Heart right ventricle (tissue), 16 donors: ENCODE data around the gene TBC1D4. TPM values are rescaled to one million over a fixed set of nuclear protein-coding genes. Genes with fewer than 3 reads are reported as not detected.
"Not testable (repeated sequence)": the region's sequence is repeated elsewhere in the genome, so short reads cannot be mapped to it uniquely, and the experiment has no call there.

ENCODE experiments used
- ATAC-seq, 8 donors: fragments of 200-7000 bp; cut with Tn5 transposase; one replicate each; pipeline ENCODE4 v1.9.1; 2020; ENCODE audit warnings: mild to moderate bottlenecking in 8 of 8, moderate library complexity in 8 of 8, moderate number of reproducible peaks in 1 of 8
- DNase-seq, 2 donors: peaks; one replicate each; pipeline ENCODE4 v3.0.0-alpha.2; 2020
- H3K27ac ChIP-seq, 10 donors: fragments of 200-600 bp; sonication (generic) in 2 of 10; one replicate each; pipeline versions ENCODE4 v1.5.0 to v1.8.0; 2020 to 2022; ENCODE audit warnings: mild to moderate bottlenecking in 3 of 10
- H3K27me3 ChIP-seq, 7 donors: fragments of 200-600 bp; one replicate each; pipeline ENCODE4 v1.8.0; 2021 to 2022; ENCODE audit warnings: mild to moderate bottlenecking in 2 of 7
- H3K36me3 ChIP-seq, 9 donors: fragments of 200-600 bp; sonication (generic) in 1 of 9; one replicate each; pipeline versions ENCODE4 v1.5.0 to v1.8.0; 2020 to 2022; ENCODE audit warnings: mild to moderate bottlenecking in 2 of 9
- H3K4me1 ChIP-seq, 9 donors: fragments of 200-600 bp; sonication (generic) in 1 of 9; one replicate each; pipeline versions ENCODE4 v1.5.0 to v1.8.0; 2020 to 2022; ENCODE audit warnings: mild to moderate bottlenecking in 4 of 9
- H3K4me3 ChIP-seq, 10 donors: fragments of 200-600 bp; sonication (generic) in 2 of 10; one replicate each; pipeline versions ENCODE4 v1.5.0 to v1.8.0; 2020 to 2022; ENCODE audit warnings: mild to moderate bottlenecking in 7 of 10, moderate library complexity in 2 of 10
- H3K9me3 ChIP-seq, 11 donors: fragments of 200-600 bp in 10 of 11; sonication (generic) in 2 of 11; one replicate each; pipeline versions ENCODE4 v1.5.0 to v1.8.0; 2013 to 2022; ENCODE audit warnings: mild to moderate bottlenecking in 2 of 11, control low read depth in 1 of 11, moderate library complexity in 1 of 11
- CTCF ChIP-seq, 9 donors: fragments of 200-600 bp; sonication (generic) in 2 of 9; IDR thresholded peaks; one replicate each; pipeline versions ENCODE4 v1.5.0 to v1.8.0; 2021 to 2022; ENCODE audit warnings: antibody characterized with exemption in 9 of 9, mild to moderate bottlenecking in 5 of 9, moderate library complexity in 1 of 9
- WGBS, 2 donors: extraction: QIAGEN DNeasy Blood & Tissue Kit; methylation state at CpG; one replicate each; pipeline ENCODE4 v1.1.7; 2013; ENCODE audit warnings: inconsistent platforms in 1 of 2; 5-methylcytosine and 5-hydroxymethylcytosine counted together
- intact Hi-C, 10 donors: fragments of 100-400 bp; cut with DNase I; formaldehyde crosslinking; loops; one replicate each; pipeline versions ENCODE4 v1.11.1 to v1.14.2; 2022
- polyA plus RNA-seq, 2 donors: library from polyadenylated mRNA; stranded (reverse); fragments of 200-250 nt; gene quantifications; one replicate each; pipeline ENCODE4 v1.2.3, GENCODE V29; 2013
- total RNA-seq, 10 donors: library from RNA; stranded (reverse); fragmentation: NEBNext Ultra II Directional in 3 of 10; extraction: Animal tissue kit (Norgen Biotek cat#: 25700) in 3 of 10; gene quantifications; one replicate each; pipeline versions ENCODE4 v1.2.1 to v1.2.4, GENCODE V29; 2021 to 2023
- donor health status: Arrhythmogenic right ventricular cardiomyopathy.
- donor health status: ischemic (EF 13 %, LVEDD 7.1; RV severe dilation, severe dysfunction).
- donor health status: healthy with polysubstance abuse.
- donor health status: DM: no; HTN: yes; CAD: no.
- donor health status: DM: no; HTN: no; CAD: no.
- donor health status: ischemic (EF 25% LVEDD 6.9; RV normal size, moderate dysfunction).
- donor health status: ischemic (EF 25% LVEDD 5.7; RV mildly dilated, moderate dysfunction).
- donor health status: healthy.
- donor health status: DM: yes; HTN: yes; CAD: no.
- donor health status: Ischemic cardiomyopathy.
- donor health status: ischemic (EF 35%, LVEDD 5.7; RV mildly dilated, moderate dysfunction).
- donor health status: nonischemic (EF 11% LVEDD 7.7; RV severe dilation, severe dysfunction).
- donor health status: DM: yes; HTN: yes; CAD: no.
- donor health status: PGD.
- donor health status: ischemic (EF 29% LVEDD 5.4; RV normal size, mild dysfunction).
- donor health status: nonischemic (EF 23%, LVEDD 6.1; RV moderate dilation, normal function).

TBC1D4 gene
- total and polyA plus RNA-seq, 12 donors = 10.1 to 124 (median 93.5) TPM

- H3K36me3 ChIP-seq = peaks cover 0 to 50% (median 3%) of the 10 kb centered on the region in 9 donors
- no peak for TF ChIP-seq CTCF (IDR thresholded peaks at IDR 0.05)
- H3K4me1 ChIP-seq = peaks cover 0 to 47% (median 20%) of the 10 kb centered on the region in 9 donors
- DNase-seq (no peak), ATAC-seq (no peak)
- WGBS, 2 donors = 90 to 93% methylated on average over 3 of the region's 3 CpGs
- no peaks in the 10 kb centered on the region for H3K9me3 ChIP-seq
- intact Hi-C loops = no loop called here
- peak overlapping the region in 4 of 10 donors; percentile 16 to 62 (median 48) for H3K27ac ChIP-seq
- no peaks in the 10 kb centered on the region for H3K27me3 ChIP-seq
- H3K4me3 ChIP-seq = no peak overlapping the region
These were observed 129.2 kb downstream of the TBC1D4 start for GRCh38 chr13:75352641-75353327.

GRCh38 chr13:75351538-75351937, 130.4 kb downstream of the TBC1D4 start:
- H3K27me3 ChIP-seq, H3K27ac ChIP-seq, DNase-seq, H3K4me3 ChIP-seq, H3K9me3 ChIP-seq, intact Hi-C loops, ATAC-seq: not testable (repeated sequence)
- H3K4me1 ChIP-seq = peaks cover 0 to 47% (median 20%) of the 10 kb centered on the region in 9 donors
- 91 to 96% methylated on average over 3 of the region's 3 CpGs for WGBS, 2 donors
- H3K36me3 ChIP-seq = peaks cover 0 to 63% (median 14%) of the 10 kb centered on the region in 9 donors

- 92 to 100% methylated on average over 1 of the region's 1 CpG for WGBS, 2 donors
- peaks cover 0 to 64% (median 14%) of the 10 kb centered on the region in 9 donors for H3K36me3 ChIP-seq
- intact Hi-C loops = no loop called here
These were observed 134.0 kb downstream of the TBC1D4 start for GRCh38 chr13:75347925-75348324.

GRCh38 chr13:75347457-75347856, 134.5 kb downstream of the TBC1D4 start:
- Histone ChIP-seq H3K36me3 (peaks cover 0 to 65% (median 14%) of the 10 kb centered on the region in 9 donors), H3K27me3 (no peaks in the 10 kb centered on the region), H3K4me1 (peaks cover 0 to 22% (median 0%) of the 10 kb centered on the region in 9 donors), H3K27ac (no peak overlapping the region), H3K4me3 (no peak overlapping the region), H3K9me3 (no peaks in the 10 kb centered on the region)
- no peak for DNase-seq
- 86 to 98% methylated on average over 1 of the region's 1 CpG for WGBS, 2 donors
- ATAC-seq = no peak
- TF ChIP-seq CTCF (IDR thresholded peaks at IDR 0.05) = no peak
- intact Hi-C loops = no loop called here

More at GRCh38 chr13:75347925-75348324, 134.0 kb downstream of the TBC1D4 start:
- no peak overlapping the region for H3K27ac ChIP-seq
- H3K4me1 ChIP-seq = peaks cover 0 to 27% (median 2%) of the 10 kb centered on the region in 9 donors
- DNase-seq (no peak), ATAC-seq (no peak)
- TF ChIP-seq CTCF (IDR thresholded peaks at IDR 0.05) = no peak
- no peaks in the 10 kb centered on the region for H3K9me3 ChIP-seq
- H3K27me3 ChIP-seq = no peaks in the 10 kb centered on the region
- no peak overlapping the region for H3K4me3 ChIP-seq

DNA sequence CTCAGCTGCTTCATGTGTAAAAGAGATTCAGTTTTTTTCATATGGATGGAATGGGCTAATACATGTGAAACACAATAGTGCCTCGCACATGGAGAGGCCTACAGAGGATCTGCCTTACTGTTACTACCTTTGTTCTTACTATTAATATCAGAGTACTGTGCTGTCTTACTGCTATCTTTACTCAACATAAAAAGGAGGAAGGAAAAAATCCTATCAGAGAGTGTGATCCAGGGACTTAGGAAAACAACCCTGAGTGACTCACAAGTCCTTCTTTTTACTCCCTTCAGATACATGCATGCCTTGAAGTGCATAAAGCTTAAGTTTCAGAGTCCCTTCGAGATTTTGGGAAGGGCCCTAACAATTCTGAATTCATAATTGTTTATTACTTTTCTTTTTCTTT, 136.8 kb downstream of the TBC1D4 start:
- Histone ChIP-seq H3K4me3 (no peak overlapping the region), H3K36me3 (peaks cover 0 to 75% (median 17%) of the 10 kb centered on the region in 9 donors), H3K27me3 (no peaks in the 10 kb centered on the region), H3K9me3 (no peaks in the 10 kb centered on the region), H3K4me1 (peaks cover 0 to 19% (median 0%) of the 10 kb centered on the region in 9 donors), H3K27ac (peak overlapping the region in 1 of 10 donors; percentile 22)
- TF ChIP-seq CTCF (IDR thresholded peaks at IDR 0.05) = no peak
- 75% methylated on average over 2 of the region's 2 CpGs for WGBS, 2 donors
- ATAC-seq (peak in 1 of 8 donors; percentile 23), DNase-seq (no peak)
- intact Hi-C loops = no loop called here
